GM12878 (cell line): ENCODE data around the gene SPATA25. TPM values are rescaled to one million over a fixed set of nuclear protein-coding genes. Genes with fewer than 3 reads are reported as not detected.

Source experiments
- ATF2 ChIP-seq: IDR thresholded peaks from 2 replicates; pipeline ENCODE4 v1.6.1; 2012; ENCODE audit warnings: low read length, inconsistent platforms
- BCL3 ChIP-seq: IDR thresholded peaks from 2 replicates; pipeline ENCODE4 v1.6.1; 2011; ENCODE audit warnings: borderline replicate concordance, low read depth, mild to moderate bottlenecking, moderate library complexity, low read length; ENCODE audit not compliant: insufficient read depth, poor library complexity, severe bottlenecking
- CBX3 ChIP-seq: fragments of 200-600 bp; sonication (generic); IDR thresholded peaks from 2 replicates; pipeline ENCODE4 v1.6.1; 2016; ENCODE audit warnings: low read depth, borderline replicate concordance
- ESRRA ChIP-seq: IDR thresholded peaks from 2 replicates; pipeline ENCODE4 v1.6.1; 2012; ENCODE audit warnings: mild to moderate bottlenecking, low read length, improper control_type of control experiment
- EZH2 ChIP-seq: IDR thresholded peaks from 2 replicates; pipeline ENCODE4 v1.6.1; 2012; ENCODE audit warnings: low read depth, mild to moderate bottlenecking, control low read depth, inconsistent platforms, low read length, borderline replicate concordance; ENCODE audit not compliant: control insufficient read depth
- HCFC1 ChIP-seq: fragments of 150-350 bp; IDR thresholded peaks from 2 replicates; pipeline ENCODE4 v1.6.1; 2014; ENCODE audit warnings: low read length
- HDGF ChIP-seq: fragments of 450-650 bp; IDR thresholded peaks from 2 replicates; pipeline ENCODE4 v1.6.1; 2016; ENCODE audit warnings: antibody characterized with exemption
- HSF1 ChIP-seq: fragments of 150-350 bp; IDR thresholded peaks from 2 replicates; pipeline ENCODE4 v1.6.1; 2014; ENCODE audit warnings: mild to moderate bottlenecking, low read depth, low read length
- IKZF1 ChIP-seq: fragments of 450-650 bp; conservative IDR thresholded peaks from 2 replicates; pipeline ENCODE4 v1.6.1; 2017; ENCODE audit warnings: antibody characterized with exemption, mild to moderate bottlenecking
- IRF4 ChIP-seq: IDR thresholded peaks from 2 replicates; pipeline ENCODE4 v1.6.1; 2011; ENCODE audit warnings: low read depth, low read length
- MEF2A ChIP-seq: IDR thresholded peaks from 2 replicates; pipeline ENCODE4 v1.6.1; 2011; ENCODE audit warnings: low read depth, mild to moderate bottlenecking, low read length, moderate library complexity; ENCODE audit not compliant: insufficient read depth
- MEF2B ChIP-seq: fragments of 450-650 bp; IDR thresholded peaks from 2 replicates; pipeline ENCODE4 v1.6.1; 2018; ENCODE audit warnings: mild to moderate bottlenecking, moderate library complexity; ENCODE audit not compliant: partially characterized antibody, poor library complexity, severe bottlenecking
- NFIC ChIP-seq: IDR thresholded peaks from 2 replicates; pipeline ENCODE4 v1.6.1; 2012; ENCODE audit warnings: low read depth, mild to moderate bottlenecking, inconsistent platforms, low read length, moderate library complexity
- POU2F2 ChIP-seq: IDR thresholded peaks from 3 replicates; pipeline ENCODE4 v1.6.1; 2011; ENCODE audit warnings: low read depth, mild to moderate bottlenecking, low read length, borderline replicate concordance
- RAD51 ChIP-seq: fragments of 450-650 bp; IDR thresholded peaks from 2 replicates; pipeline ENCODE4 v1.6.1; 2016; ENCODE audit warnings: moderate library complexity, mild to moderate bottlenecking, inconsistent platforms
- REST ChIP-seq: IDR thresholded peaks from 2 replicates; pipeline ENCODE4 v1.6.1; 2012; ENCODE audit warnings: mild to moderate bottlenecking, low read depth, low read length
- STAT3 ChIP-seq: IDR thresholded peaks from 2 replicates; pipeline ENCODE4 v1.6.1; 2011; ENCODE audit warnings: low read depth, low read length, improper control_type of control experiment
- SUZ12 ChIP-seq: fragments of 200-600 bp; sonication (generic); IDR thresholded peaks from one replicate; pipeline ENCODE4 v1.6.1; 2018; ENCODE audit warnings: antibody characterized with exemption, mild to moderate bottlenecking; ENCODE audit not compliant: unreplicated experiment
- ZNF24 ChIP-seq: fragments of 450-650 bp; IDR thresholded peaks from 2 replicates; pipeline ENCODE4 v1.6.1; 2017; ENCODE audit warnings: antibody characterized with exemption, mild to moderate bottlenecking
- ZNF274 ChIP-seq: IDR thresholded peaks from one replicate; pipeline ENCODE4 v1.8.0; 2011; ENCODE audit not compliant: insufficient read length, insufficient read depth
- ZNF384 ChIP-seq: IDR thresholded peaks from 2 replicates; pipeline ENCODE4 v1.6.1; 2012; ENCODE audit warnings: low read depth, mild to moderate bottlenecking, low read length, improper control_type of control experiment, borderline replicate concordance
- polyA plus RNA-seq, 11 experiments: library from polyadenylated mRNA; depleted of rRNA in 4 of 11; unstranded in 6 of 11; stranded (reverse) in 5 of 11; fragments of >200 nt; fragmentation: Nextera tagmentation in 4 of 11; fragmentation: Illumina TruSeq in 1 of 11; extraction: Ambion mirVana in 4 of 11; extraction: Trizol in 1 of 11; gene quantifications; 1 replicate in 1 of 11; 2 replicates in 10 of 11; pipeline versions ENCODE4 v1.2.1 to v1.2.3, GENCODE V29; 2011 to 2016; ENCODE audit warnings: inconsistent platforms in 2 of 11, missing spikeins in 2 of 11, low read depth in 1 of 11
- total RNA-seq, 4 experiments: library from RNA; depleted of rRNA in 3 of 4; stranded (reverse); fragments of >200 nt in 3 of 4; fragmentation: Illumina TruSeq in 1 of 4; extraction: Trizol in 1 of 4; gene quantifications; 2 replicates each; pipeline versions ENCODE4 v1.2.1 to v1.2.3, GENCODE V29; 2013 to 2021

Gene SPATA25
- total and polyA plus RNA-seq, 10 of the 15 experiments (the other 5 are each of a cell fraction or from before 2014, with no cell fraction given) = 0.28 to 2.9 (median 1.3) TPM; not detected in 3

GRCh38 chr20:45934586-45935415, 47.4 kb upstream of the SPATA25 start, which contains the start of gene PCIF1 (continued):
- no peak for TF ChIP-seq ATF2
- TF ChIP-seq HCFC1 = peak; percentile 95
- TF ChIP-seq HSF1 = no peak
- TF ChIP-seq MEF2A = 0 out of 2 replicates have a peak, but pooled peaks have one; percentile 39
- TF ChIP-seq REST = no peak
- no peak for TF ChIP-seq ZNF274
- peak; percentile 92 for TF ChIP-seq IKZF1
- TF ChIP-seq BCL3 = peak; percentile 6
- TF ChIP-seq EZH2 = no peak
- TF ChIP-seq ZNF384 = no peak
- no peak for TF ChIP-seq CBX3
- no peak for TF ChIP-seq IRF4
- peak; percentile 26 for TF ChIP-seq POU2F2
- TF ChIP-seq NFIC = no peak
- peak; percentile 26; the same call in 1 of the 2 replicates for TF ChIP-seq HDGF
- TF ChIP-seq RAD51 = peak; percentile 92
- no peak for TF ChIP-seq ZNF24
- TF ChIP-seq MEF2B = peak; percentile 56
- TF ChIP-seq STAT3 = no peak
- no peak for TF ChIP-seq SUZ12
- TF ChIP-seq ESRRA = no peak
